Endothelial cell of umbilical vein (primary cell): ENCODE measurements around the gene PCP4L1. TPM values are rescaled to one million over a fixed set of nuclear protein-coding genes. Genes with fewer than 3 reads are reported as not detected.
A peak's percentile ranks its signal among the peaks of the same experiment; 100 is the strongest.

Experiments
- BruUV-seq: library from RNA; stranded (reverse); fragments of 400-500 nt; replicated peaks from 2 replicates; lab custom pipeline; 2021; lab: Mats Ljungman, UMichigan
- CTCF ChIA-PET: fragments of 300-600, 350-600 bp; sonication (Branson Sonifier 250); formaldehyde crosslinking; loops from one replicate; lab custom pipeline; 2021; ENCODE audit warnings: antibody characterized with exemption, inconsistent platforms; lab: Charles Lee
- POLR2A ChIA-PET: fragments of 300-600, 350-600 bp; sonication (Branson Sonifier 250); formaldehyde crosslinking; loops from one replicate; lab custom pipeline; 2021; ENCODE audit warnings: antibody characterized with exemption, inconsistent platforms; lab: Charles Lee
- DNase-seq: peaks from one replicate; pipeline ENCODE4 v3.0.0-alpha.2; 2011; ENCODE audit warnings: low read depth, low spot score
- FAIRE-seq: peaks from 2 replicates; lab custom pipeline; 2011; peaks lifted over from hg19 to GRCh38; lab: Jason Lieb, UNC
- H2AFZ ChIP-seq: 2 replicates; pipeline ENCODE4 v1.6.0; 2012; ENCODE audit warnings: low read depth, low read length, control low read depth, inconsistent platforms
- H3K27ac ChIP-seq: 2 replicates; pipeline ENCODE4 v1.5.1; 2011; ENCODE audit warnings: low read depth, mild to moderate bottlenecking, control low read depth, low read length, moderate library complexity; ENCODE audit not compliant: insufficient read depth
- H3K27me3 ChIP-seq, 2 experiments: 2 replicates each; pipeline versions ENCODE4 v1.6.0 to v1.6.1; 2011; ENCODE audit warnings: low read length in 2 of 2, mixed read lengths in 1 of 2; ENCODE audit not compliant: control insufficient read depth in 2 of 2, insufficient read depth in 2 of 2
- H3K36me3 ChIP-seq, 2 experiments: 2 replicates in 1 of 2; 3 replicates in 1 of 2; pipeline ENCODE4 v1.5.1; 2011; ENCODE audit warnings: low read length in 2 of 2, mild to moderate bottlenecking in 1 of 2, moderate library complexity in 1 of 2; ENCODE audit not compliant: control insufficient read depth in 2 of 2, insufficient read depth in 2 of 2; ENCODE audit errors: extremely low read depth in 1 of 2
- H3K4me1 ChIP-seq: 3 replicates; pipeline ENCODE4 v1.5.1; 2011; ENCODE audit warnings: mild to moderate bottlenecking, low read length; ENCODE audit not compliant: control insufficient read depth, insufficient read depth; ENCODE audit errors: extremely low read depth
- H3K4me2 ChIP-seq: 2 replicates; pipeline ENCODE4 v1.6.1; 2011; ENCODE audit warnings: low read length, control low read depth, mixed read lengths; ENCODE audit not compliant: insufficient read depth
- H3K4me3 ChIP-seq, 3 experiments: fragments of 200-600 bp in 1 of 3; sonication (generic), shearing (Covaris generic) in 1 of 3; replicated peaks in 1 of 3; 2 replicates each; pipeline ENCODE4 v1.5.1; 2011 to 2016; ENCODE audit warnings: control low read depth in 3 of 3, low read length in 3 of 3, mild to moderate bottlenecking in 2 of 3, inconsistent platforms in 1 of 3, low read depth in 1 of 3, moderate library complexity in 1 of 3; ENCODE audit not compliant: insufficient read depth in 1 of 3
- H3K79me2 ChIP-seq: 2 replicates; pipeline ENCODE4 v1.6.0; 2012; ENCODE audit warnings: low read length, inconsistent platforms; ENCODE audit not compliant: control insufficient read depth, insufficient read depth
- H3K9ac ChIP-seq: replicated peaks from 2 replicates; pipeline ENCODE3; 2011; ENCODE audit warnings: low read length, control low read depth; ENCODE audit not compliant: insufficient read depth; ENCODE audit errors: extremely low read depth
- H3K9me1 ChIP-seq: replicated peaks from 3 replicates; pipeline ENCODE4 v1.6.0; 2011; ENCODE audit warnings: mild to moderate bottlenecking, low read length; ENCODE audit not compliant: control insufficient read depth, insufficient read depth; ENCODE audit errors: extremely low read depth
- H3K9me3 ChIP-seq: replicated peaks from 2 replicates; pipeline ENCODE4 v1.5.1; 2012; ENCODE audit warnings: low read length, inconsistent platforms; ENCODE audit not compliant: control insufficient read depth, insufficient read depth
- H4K20me1 ChIP-seq: replicated peaks from 2 replicates; pipeline ENCODE3; 2011; ENCODE audit warnings: mild to moderate bottlenecking, low read length; ENCODE audit not compliant: control insufficient read depth, insufficient read depth; ENCODE audit errors: extremely low read depth
- CTCF ChIP-seq, 2 donors: IDR thresholded peaks; 1 replicate in 1 of 2; 2 replicates in 1 of 2; pipeline ENCODE4 v1.5.1; 2011; ENCODE audit warnings: low read length in 2 of 2, mild to moderate bottlenecking in 2 of 2, moderate library complexity in 2 of 2, control low read depth in 1 of 2, inconsistent platforms in 1 of 2, low read depth in 1 of 2; ENCODE audit not compliant: insufficient read depth in 1 of 2; ENCODE audit errors: extremely low read depth in 1 of 2
- EZH2 ChIP-seq: IDR thresholded peaks from 2 replicates; pipeline ENCODE4 v1.6.1; 2012; ENCODE audit warnings: borderline replicate concordance, low read depth, mild to moderate bottlenecking, moderate library complexity, low read length, inconsistent platforms; ENCODE audit not compliant: severe bottlenecking
- MAX ChIP-seq: IDR thresholded peaks from 2 replicates; pipeline ENCODE4 v1.6.1; 2011; ENCODE audit not compliant: insufficient read depth, insufficient read length
- POLR2A ChIP-seq: IDR thresholded peaks from 2 replicates; pipeline ENCODE4 v1.6.1; 2012; ENCODE audit warnings: low read depth, mild to moderate bottlenecking, control low read depth, low read length
- dilution Hi-C: fragments of 300-500 bp; cut with MboI; formaldehyde crosslinking; loops from one replicate; pipeline ENCODE4 v1.15.0; 2019; ENCODE audit warnings: low sequenced_read_pairs; ENCODE audit not compliant: extremely low pct_ligation_motif_present
- intact Hi-C: fragments of 100-400 bp; cut with micrococcal nuclease; formaldehyde crosslinking; loops from one replicate; pipeline ENCODE4 v1.10.0; 2022
- polyA plus RNA-seq, 4 experiments: library from polyadenylated mRNA; depleted of rRNA in 3 of 4; stranded (reverse) in 3 of 4; unstranded in 1 of 4; fragments of >200 nt; gene quantifications; 2 replicates each; pipeline versions ENCODE4 v1.2.1 to v1.2.3, GENCODE V29; 2011 to 2012; ENCODE audit warnings: missing spikeins in 1 of 4
- total RNA-seq: library from RNA; stranded (reverse); gene quantifications from 2 replicates; pipeline ENCODE4 v1.2.3, GENCODE V29; 2021

PCP4L1 gene
- total and polyA plus RNA-seq, 2 donors (not counting 3 experiments of a cell fraction or from before 2014, with no cell fraction given), result not detected

- Histone ChIP-seq H3K27ac (no peak overlapping the region), H3K27me3 (peaks cover 31 to 39% of the 10 kb centered on the region in 2 experiments), H3K4me2 (no peak overlapping the region), H3K4me1 (peaks cover 3% of the 10 kb centered on the region), H4K20me1 (no peaks in the 10 kb centered on the region), H3K9ac (no peak overlapping the region), H3K9me1 (no peaks in the 10 kb centered on the region), H3K36me3 (no peaks in the 10 kb centered on the region), H3K4me3 (no peak overlapping the region), H3K9me3 (no peaks in the 10 kb centered on the region), H3K79me2 (no peaks in the 10 kb centered on the region), H2AFZ (no peak overlapping the region)
- FAIRE-seq, result no peak
- POLR2A ChIA-PET, result no interaction called here
- no peak for DNase-seq
- no TSS peak for BruUV-seq
- intact Hi-C loops (no loop called here), dilution Hi-C loops (no loop called here)
- TF ChIP-seq EZH2 (peak; percentile 15), POLR2A (no peak)
- CTCF ChIA-PET, result interaction anchor here (1.0 kb wide), 1 partner anchor 31 kb away, joined by 3 read pairs; no protein-coding TSS in a partner anchor
These were observed 779 bp downstream of the PCP4L1 start for GRCh38 chr1:161259345-161259702.

GRCh38 chr1:161259765-161260164 lies 1.2 kb downstream of the PCP4L1 start:
- intact Hi-C loops, result no loop called here
- no TSS peak for BruUV-seq

More at GRCh38 chr1:161259765-161260164, 1.2 kb downstream of the PCP4L1 start:
- DNase-seq (no peak), FAIRE-seq (no peak)
- no peaks in the 10 kb centered on the region for H3K36me3 ChIP-seq
- H3K79me2 ChIP-seq, result no peaks in the 10 kb centered on the region
- no peak overlapping the region for H2AFZ ChIP-seq
- H3K4me3 ChIP-seq, result no peak overlapping the region
- H3K4me2 ChIP-seq, result no peak overlapping the region
- TF ChIP-seq MAX, result no peak
- no peak for TF ChIP-seq CTCF (IDR thresholded peaks at IDR 0.05; ENCODE audit: extremely low read depth in 1 of 2, insufficient read depth in 1 of 2, low read depth in 1 of 2, low read length in 2 of 2)
- TF ChIP-seq POLR2A, result no peak
- no peaks in the 10 kb centered on the region for H3K9me1 ChIP-seq
- peaks cover 3% of the 10 kb centered on the region for H3K4me1 ChIP-seq
- no peak overlapping the region for H3K9ac ChIP-seq
- dilution Hi-C loops, result no loop called here
- H4K20me1 ChIP-seq, result no peaks in the 10 kb centered on the region
- no peak overlapping the region for H3K27ac ChIP-seq
- ChIA-PET POLR2A (no interaction called here), CTCF (no interaction called here)
- H3K27me3 ChIP-seq, result peaks cover 31 to 39% of the 10 kb centered on the region in 2 experiments
- no peaks in the 10 kb centered on the region for H3K9me3 ChIP-seq
